HEK293 (cell line): ENCODE measurements around the gene GRP.
A peak's percentile ranks its signal among the peaks of the same experiment; 100 is the strongest.

Experiments used
- FEZF1 ChIP-seq: fragments of 450-650 bp; formaldehyde crosslinking; IDR thresholded peaks from 2 replicates; pipeline ENCODE4 v1.5.1; 2016; ENCODE audit warnings: missing biosample characterization, missing genetic modification characterization
- GFI1B ChIP-seq: fragments of 450-650 bp; formaldehyde crosslinking; IDR thresholded peaks from 2 replicates; pipeline ENCODE4 v1.5.1; 2016; ENCODE audit warnings: missing biosample characterization, missing genetic modification characterization
- HOXA7 ChIP-seq: sonication (generic); formaldehyde crosslinking; IDR thresholded peaks from 2 replicates; pipeline ENCODE4 v1.8.1; 2022; ENCODE audit warnings: missing genetic modification reagents, borderline replicate concordance
- KLF8 ChIP-seq: fragments of 450-650 bp; formaldehyde crosslinking; IDR thresholded peaks from 2 replicates; pipeline ENCODE4 v1.5.1; 2016; ENCODE audit warnings: missing biosample characterization, missing genetic modification characterization
- OVOL3 ChIP-seq: fragments of 450-650 bp; formaldehyde crosslinking; IDR thresholded peaks from 2 replicates; pipeline ENCODE4 v1.5.1; 2016; ENCODE audit warnings: missing biosample characterization, missing genetic modification characterization
- SETDB1 ChIP-seq: IDR thresholded peaks from one replicate; pipeline ENCODE4 v1.6.1; 2017; ENCODE audit warnings: mild to moderate bottlenecking, low read length, moderate library complexity, mixed read lengths; ENCODE audit not compliant: insufficient read length
- SP7 ChIP-seq: fragments of 450-650 bp; formaldehyde crosslinking; IDR thresholded peaks from 2 replicates; pipeline ENCODE4 v1.5.1; 2016; ENCODE audit warnings: missing biosample characterization, missing genetic modification characterization
- TRIM28 ChIP-seq: IDR thresholded peaks from 2 replicates; pipeline ENCODE4 v1.6.1; 2011; ENCODE audit warnings: low read length, control low read depth, borderline replicate concordance
- YY2 ChIP-seq: fragments of 450-650 bp; formaldehyde crosslinking; IDR thresholded peaks from 2 replicates; pipeline ENCODE4 v1.5.1; 2016; ENCODE audit warnings: missing biosample characterization, missing genetic modification characterization
- ZBTB17 ChIP-seq: fragments of 450-650 bp; formaldehyde crosslinking; IDR thresholded peaks from 2 replicates; pipeline ENCODE4 v1.5.1; 2016; ENCODE audit warnings: missing biosample characterization, missing genetic modification characterization
- ZBTB48 ChIP-seq: fragments of 450-650 bp; formaldehyde crosslinking; IDR thresholded peaks from 2 replicates; pipeline ENCODE4 v1.5.1; 2016; ENCODE audit warnings: missing biosample characterization, missing genetic modification characterization
- ZNF24 ChIP-seq: fragments of 450-650 bp; formaldehyde crosslinking; IDR thresholded peaks from 2 replicates; pipeline ENCODE4 v1.5.1; 2016; ENCODE audit warnings: missing biosample characterization, missing genetic modification characterization
- ZNF394 ChIP-seq: fragments of 450-650 bp; formaldehyde crosslinking; IDR thresholded peaks from 2 replicates; pipeline ENCODE4 v1.5.1; 2016; ENCODE audit warnings: missing biosample characterization, missing genetic modification characterization, mild to moderate bottlenecking, moderate library complexity, borderline replicate concordance
- ZNF416 ChIP-seq: fragments of 450-650 bp; formaldehyde crosslinking; IDR thresholded peaks from 2 replicates; pipeline ENCODE4 v1.5.1; 2016; ENCODE audit warnings: missing biosample characterization, missing genetic modification characterization
- ZNF423 ChIP-seq: fragments of 450-650 bp; formaldehyde crosslinking; IDR thresholded peaks from 2 replicates; pipeline ENCODE4 v1.5.1; 2016; ENCODE audit warnings: missing biosample characterization, missing genetic modification characterization
- ZNF530 ChIP-seq: fragments of 450-650 bp; formaldehyde crosslinking; IDR thresholded peaks from 2 replicates; pipeline ENCODE4 v1.5.1; 2016; ENCODE audit warnings: low read depth, missing biosample characterization, missing genetic modification characterization
- ZNF548 ChIP-seq: fragments of 450-650 bp; formaldehyde crosslinking; IDR thresholded peaks from 2 replicates; pipeline ENCODE4 v1.5.1; 2016; ENCODE audit warnings: missing biosample characterization, missing genetic modification characterization
- ZNF558 ChIP-seq: fragments of 450-650 bp; formaldehyde crosslinking; IDR thresholded peaks from 2 replicates; pipeline ENCODE4 v1.5.1; 2016; ENCODE audit warnings: missing biosample characterization, missing genetic modification characterization
- ZNF571 ChIP-seq: fragments of 450-650 bp; formaldehyde crosslinking; IDR thresholded peaks from 2 replicates; pipeline ENCODE4 v1.5.0; 2017; ENCODE audit warnings: missing biosample characterization, missing genetic modification characterization
- ZNF610 ChIP-seq: fragments of 450-650 bp; formaldehyde crosslinking; IDR thresholded peaks from 2 replicates; pipeline ENCODE4 v1.5.1; 2016; ENCODE audit warnings: missing biosample characterization, missing genetic modification characterization, borderline replicate concordance
- ZNF621 ChIP-seq: fragments of 450-650 bp; formaldehyde crosslinking; IDR thresholded peaks from 2 replicates; pipeline ENCODE4 v1.5.1; 2017; ENCODE audit warnings: missing biosample characterization, missing genetic modification characterization
- ZNF624 ChIP-seq: fragments of 450-650 bp; formaldehyde crosslinking; IDR thresholded peaks from 2 replicates; pipeline ENCODE4 v1.5.1; 2017; ENCODE audit warnings: missing biosample characterization, missing genetic modification characterization
- ZNF626 ChIP-seq: fragments of 450-650 bp; sonication (Bioruptor Pico); formaldehyde crosslinking; IDR thresholded peaks from 2 replicates; pipeline ENCODE4 v1.5.1; 2018; ENCODE audit warnings: missing biosample characterization, missing genetic modification characterization, inconsistent platforms
- TF ChIP-seq, protein P1 (sequence below): fragments of 450-650 bp; formaldehyde crosslinking; IDR thresholded peaks from 2 replicates; pipeline ENCODE4 v1.5.1; 2017; ENCODE audit warnings: missing biosample characterization, missing genetic modification characterization
- TF ChIP-seq, protein P2 (sequence below): fragments of 450-650 bp; formaldehyde crosslinking; IDR thresholded peaks from 2 replicates; pipeline ENCODE4 v1.5.1; 2017; ENCODE audit warnings: missing biosample characterization, missing genetic modification characterization
- TF ChIP-seq, protein P3 (sequence below): fragments of 450-650 bp; formaldehyde crosslinking; IDR thresholded peaks from 2 replicates; pipeline ENCODE4 v1.5.1; 2016; ENCODE audit warnings: missing biosample characterization, missing genetic modification characterization
- TF ChIP-seq, protein P4 (sequence below): fragments of 450-650 bp; formaldehyde crosslinking; IDR thresholded peaks from 2 replicates; pipeline ENCODE4 v1.5.1; 2017; ENCODE audit warnings: missing biosample characterization, missing genetic modification characterization
- TF ChIP-seq, protein P5 (sequence below): fragments of 450-650 bp; formaldehyde crosslinking; IDR thresholded peaks from 2 replicates; pipeline ENCODE4 v1.5.1; 2016; ENCODE audit warnings: missing biosample characterization, missing genetic modification characterization
- TF ChIP-seq, protein P6 (sequence below): fragments of 450-650 bp; formaldehyde crosslinking; IDR thresholded peaks from 2 replicates; pipeline ENCODE4 v1.5.1; 2016; ENCODE audit warnings: missing biosample characterization, missing genetic modification characterization
- TF ChIP-seq, protein P7 (sequence below): fragments of 450-650 bp; formaldehyde crosslinking; IDR thresholded peaks from 2 replicates; pipeline ENCODE4 v1.5.1; 2016; ENCODE audit warnings: missing biosample characterization, missing genetic modification characterization, low read depth

The GRP gene

DNA sequence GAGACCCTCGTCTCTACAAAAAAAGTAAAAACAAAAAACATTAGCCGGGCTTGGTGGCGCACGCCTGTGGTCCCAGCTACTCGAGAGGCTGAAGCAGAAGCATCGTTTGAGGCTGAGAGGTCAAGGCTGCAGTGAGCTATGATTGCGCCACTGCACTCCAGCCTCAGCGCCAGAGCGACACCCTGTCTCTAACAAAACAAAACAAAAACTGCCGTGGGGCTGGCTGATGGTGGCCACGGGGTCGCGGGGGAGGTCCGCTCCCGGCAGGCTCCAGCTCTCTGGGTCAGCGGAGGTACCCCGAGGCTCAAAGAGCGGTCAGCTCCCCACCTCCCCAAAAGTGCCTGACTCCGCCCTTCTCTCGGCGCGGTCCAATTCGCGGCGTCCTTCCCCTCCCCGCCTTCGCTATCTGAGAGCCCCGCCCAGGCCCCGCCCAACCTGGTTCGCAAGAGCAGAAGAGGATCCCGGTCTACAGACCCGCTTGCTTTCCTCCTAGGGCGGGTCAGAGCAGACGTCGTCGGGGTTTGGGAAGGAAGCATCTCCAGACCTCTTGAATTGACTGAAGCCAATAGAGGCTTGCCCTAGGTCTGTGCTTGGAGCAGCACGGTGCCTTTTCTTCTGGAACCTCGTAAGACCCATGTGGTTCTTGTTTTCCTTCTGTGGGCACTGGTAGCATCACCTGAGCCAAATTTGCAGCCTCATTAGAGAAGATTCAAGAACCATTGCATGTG, 45.5 kb downstream of the GRP start (continued):
- TF ChIP-seq, protein P1, sequence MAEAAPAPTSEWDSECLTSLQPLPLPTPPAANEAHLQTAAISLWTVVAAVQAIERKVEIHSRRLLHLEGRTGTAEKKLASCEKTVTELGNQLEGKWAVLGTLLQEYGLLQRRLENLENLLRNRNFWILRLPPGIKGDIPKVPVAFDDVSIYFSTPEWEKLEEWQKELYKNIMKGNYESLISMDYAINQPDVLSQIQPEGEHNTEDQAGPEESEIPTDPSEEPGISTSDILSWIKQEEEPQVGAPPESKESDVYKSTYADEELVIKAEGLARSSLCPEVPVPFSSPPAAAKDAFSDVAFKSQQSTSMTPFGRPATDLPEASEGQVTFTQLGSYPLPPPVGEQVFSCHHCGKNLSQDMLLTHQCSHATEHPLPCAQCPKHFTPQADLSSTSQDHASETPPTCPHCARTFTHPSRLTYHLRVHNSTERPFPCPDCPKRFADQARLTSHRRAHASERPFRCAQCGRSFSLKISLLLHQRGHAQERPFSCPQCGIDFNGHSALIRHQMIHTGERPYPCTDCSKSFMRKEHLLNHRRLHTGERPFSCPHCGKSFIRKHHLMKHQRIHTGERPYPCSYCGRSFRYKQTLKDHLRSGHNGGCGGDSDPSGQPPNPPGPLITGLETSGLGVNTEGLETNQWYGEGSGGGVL (tag by site-specific recombination): no peak
- TF ChIP-seq YY2 (tag by site-specific recombination) (no peak), ZNF416 (tag by site-specific recombination) (no peak), OVOL3 (tag by site-specific recombination) (no peak), ZNF558 (no peak), GFI1B (no peak), KLF8 (tag by site-specific recombination) (no peak), ZNF571 (no peak), ZNF24 (tag by site-specific recombination) (no peak), TRIM28 (no peak), FEZF1 (tag by site-specific recombination) (no peak), HOXA7 (CRISPR knock-in tag) (no peak), SP7 (tag by site-specific recombination) (peak; percentile 19; the same call in 1 of the 2 replicates), ZNF394 (tag by site-specific recombination) (peak; percentile 31; the same call in 1 of the 2 replicates), SETDB1 (no peak), ZBTB48 (no peak), ZNF548 (tag by site-specific recombination) (no peak), ZNF530 (no peak), ZNF610 (tag by site-specific recombination) (no peak), ZNF624 (tag by site-specific recombination) (no peak), ZNF626 (tag by site-specific recombination) (no peak), ZBTB17 (tag by site-specific recombination) (peak; percentile 37; the same call in 1 of the 2 replicates), ZNF621 (tag by site-specific recombination) (no peak), ZNF423 (no peak)
- TF ChIP-seq, protein P2, sequence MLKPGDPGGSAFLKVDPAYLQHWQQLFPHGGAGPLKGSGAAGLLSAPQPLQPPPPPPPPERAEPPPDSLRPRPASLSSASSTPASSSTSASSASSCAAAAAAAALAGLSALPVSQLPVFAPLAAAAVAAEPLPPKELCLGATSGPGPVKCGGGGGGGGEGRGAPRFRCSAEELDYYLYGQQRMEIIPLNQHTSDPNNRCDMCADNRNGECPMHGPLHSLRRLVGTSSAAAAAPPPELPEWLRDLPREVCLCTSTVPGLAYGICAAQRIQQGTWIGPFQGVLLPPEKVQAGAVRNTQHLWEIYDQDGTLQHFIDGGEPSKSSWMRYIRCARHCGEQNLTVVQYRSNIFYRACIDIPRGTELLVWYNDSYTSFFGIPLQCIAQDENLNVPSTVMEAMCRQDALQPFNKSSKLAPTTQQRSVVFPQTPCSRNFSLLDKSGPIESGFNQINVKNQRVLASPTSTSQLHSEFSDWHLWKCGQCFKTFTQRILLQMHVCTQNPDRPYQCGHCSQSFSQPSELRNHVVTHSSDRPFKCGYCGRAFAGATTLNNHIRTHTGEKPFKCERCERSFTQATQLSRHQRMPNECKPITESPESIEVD (tag by site-specific recombination): no peak
- TF ChIP-seq, protein P3, sequence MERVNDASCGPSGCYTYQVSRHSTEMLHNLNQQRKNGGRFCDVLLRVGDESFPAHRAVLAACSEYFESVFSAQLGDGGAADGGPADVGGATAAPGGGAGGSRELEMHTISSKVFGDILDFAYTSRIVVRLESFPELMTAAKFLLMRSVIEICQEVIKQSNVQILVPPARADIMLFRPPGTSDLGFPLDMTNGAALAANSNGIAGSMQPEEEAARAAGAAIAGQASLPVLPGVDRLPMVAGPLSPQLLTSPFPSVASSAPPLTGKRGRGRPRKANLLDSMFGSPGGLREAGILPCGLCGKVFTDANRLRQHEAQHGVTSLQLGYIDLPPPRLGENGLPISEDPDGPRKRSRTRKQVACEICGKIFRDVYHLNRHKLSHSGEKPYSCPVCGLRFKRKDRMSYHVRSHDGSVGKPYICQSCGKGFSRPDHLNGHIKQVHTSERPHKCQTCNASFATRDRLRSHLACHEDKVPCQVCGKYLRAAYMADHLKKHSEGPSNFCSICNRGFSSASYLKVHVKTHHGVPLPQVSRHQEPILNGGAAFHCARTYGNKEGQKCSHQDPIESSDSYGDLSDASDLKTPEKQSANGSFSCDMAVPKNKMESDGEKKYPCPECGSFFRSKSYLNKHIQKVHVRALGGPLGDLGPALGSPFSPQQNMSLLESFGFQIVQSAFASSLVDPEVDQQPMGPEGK (tag by site-specific recombination): peak; percentile 42; the same call in 1 of the 2 replicates
- TF ChIP-seq, protein P4, sequence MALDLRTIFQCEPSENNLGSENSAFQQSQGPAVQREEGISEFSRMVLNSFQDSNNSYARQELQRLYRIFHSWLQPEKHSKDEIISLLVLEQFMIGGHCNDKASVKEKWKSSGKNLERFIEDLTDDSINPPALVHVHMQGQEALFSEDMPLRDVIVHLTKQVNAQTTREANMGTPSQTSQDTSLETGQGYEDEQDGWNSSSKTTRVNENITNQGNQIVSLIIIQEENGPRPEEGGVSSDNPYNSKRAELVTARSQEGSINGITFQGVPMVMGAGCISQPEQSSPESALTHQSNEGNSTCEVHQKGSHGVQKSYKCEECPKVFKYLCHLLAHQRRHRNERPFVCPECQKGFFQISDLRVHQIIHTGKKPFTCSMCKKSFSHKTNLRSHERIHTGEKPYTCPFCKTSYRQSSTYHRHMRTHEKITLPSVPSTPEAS (tag by site-specific recombination): no peak
- TF ChIP-seq, protein P5, sequence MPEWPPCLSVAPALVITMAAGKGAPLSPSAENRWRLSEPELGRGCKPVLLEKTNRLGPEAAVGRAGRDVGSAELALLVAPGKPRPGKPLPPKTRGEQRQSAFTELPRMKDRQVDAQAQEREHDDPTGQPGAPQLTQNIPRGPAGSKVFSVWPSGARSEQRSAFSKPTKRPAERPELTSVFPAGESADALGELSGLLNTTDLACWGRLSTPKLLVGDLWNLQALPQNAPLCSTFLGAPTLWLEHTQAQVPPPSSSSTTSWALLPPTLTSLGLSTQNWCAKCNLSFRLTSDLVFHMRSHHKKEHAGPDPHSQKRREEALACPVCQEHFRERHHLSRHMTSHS (tag by site-specific recombination): no peak
- TF ChIP-seq, protein P6, sequence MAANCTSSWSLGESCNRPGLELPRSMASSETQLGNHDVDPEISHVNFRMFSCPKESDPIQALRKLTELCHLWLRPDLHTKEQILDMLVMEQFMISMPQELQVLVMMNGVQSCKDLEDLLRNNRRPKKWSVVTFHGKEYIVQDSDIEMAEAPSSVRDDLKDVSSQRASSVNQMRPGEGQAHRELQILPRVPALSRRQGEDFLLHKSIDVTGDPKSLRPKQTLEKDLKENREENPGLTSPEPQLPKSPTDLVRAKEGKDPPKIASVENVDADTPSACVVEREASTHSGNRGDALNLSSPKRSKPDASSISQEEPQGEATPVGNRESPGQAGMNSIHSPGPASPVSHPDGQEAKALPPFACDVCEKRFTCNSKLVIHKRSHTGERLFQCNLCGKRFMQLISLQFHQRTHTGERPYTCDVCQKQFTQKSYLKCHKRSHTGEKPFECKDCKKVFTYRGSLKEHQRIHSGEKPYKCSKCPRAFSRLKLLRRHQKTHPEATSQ (tag by site-specific recombination): no peak
- TF ChIP-seq, protein P7, sequence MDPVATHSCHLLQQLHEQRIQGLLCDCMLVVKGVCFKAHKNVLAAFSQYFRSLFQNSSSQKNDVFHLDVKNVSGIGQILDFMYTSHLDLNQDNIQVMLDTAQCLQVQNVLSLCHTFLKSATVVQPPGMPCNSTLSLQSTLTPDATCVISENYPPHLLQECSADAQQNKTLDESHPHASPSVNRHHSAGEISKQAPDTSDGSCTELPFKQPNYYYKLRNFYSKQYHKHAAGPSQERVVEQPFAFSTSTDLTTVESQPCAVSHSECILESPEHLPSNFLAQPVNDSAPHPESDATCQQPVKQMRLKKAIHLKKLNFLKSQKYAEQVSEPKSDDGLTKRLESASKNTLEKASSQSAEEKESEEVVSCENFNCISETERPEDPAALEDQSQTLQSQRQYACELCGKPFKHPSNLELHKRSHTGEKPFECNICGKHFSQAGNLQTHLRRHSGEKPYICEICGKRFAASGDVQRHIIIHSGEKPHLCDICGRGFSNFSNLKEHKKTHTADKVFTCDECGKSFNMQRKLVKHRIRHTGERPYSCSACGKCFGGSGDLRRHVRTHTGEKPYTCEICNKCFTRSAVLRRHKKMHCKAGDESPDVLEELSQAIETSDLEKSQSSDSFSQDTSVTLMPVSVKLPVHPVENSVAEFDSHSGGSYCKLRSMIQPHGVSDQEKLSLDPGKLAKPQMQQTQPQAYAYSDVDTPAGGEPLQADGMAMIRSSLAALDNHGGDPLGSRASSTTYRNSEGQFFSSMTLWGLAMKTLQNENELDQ (tag by site-specific recombination): no peak
